GM21825 (cell line): Measurements from ENCODE around the gene HDAC1.

Experiments
- ATAC-seq: cut with Tn5 transposase; IDR thresholded peaks from one replicate; pipeline ENCODE4 v1.9.1; 2021; ENCODE audit warnings: mild to moderate bottlenecking, moderate library complexity; ENCODE audit not compliant: unreplicated experiment

The HDAC1 gene

DNA sequence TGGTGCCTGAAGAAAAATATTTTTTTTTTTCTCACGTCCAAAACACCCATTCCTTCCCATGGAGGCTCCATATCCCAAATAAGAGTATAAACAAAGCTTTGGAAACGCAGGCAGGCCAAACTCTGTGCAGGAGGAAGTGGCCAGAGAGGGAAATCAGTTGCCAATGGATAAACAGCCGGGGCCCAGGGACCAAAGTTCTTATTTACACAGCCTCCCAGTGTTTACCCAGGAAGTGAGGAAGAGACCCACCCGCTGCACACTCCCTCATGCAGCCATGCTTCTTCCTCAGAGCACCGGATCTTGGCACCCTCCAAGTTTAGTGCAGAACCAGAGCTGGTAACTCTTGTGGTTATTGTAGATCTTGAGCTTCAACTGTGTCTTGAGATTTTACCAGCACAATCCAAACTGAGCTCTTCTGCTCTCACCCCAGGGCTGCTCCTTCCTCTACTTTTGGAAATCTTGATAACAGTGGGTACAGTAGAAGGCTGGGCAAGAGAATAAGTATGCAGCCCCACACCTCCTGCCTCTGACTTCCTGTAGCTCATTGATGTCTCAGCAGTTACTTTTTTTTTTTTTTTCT lies 29.9 kb downstream of the HDAC1 start:
- no peak for ATAC-seq

DNA sequence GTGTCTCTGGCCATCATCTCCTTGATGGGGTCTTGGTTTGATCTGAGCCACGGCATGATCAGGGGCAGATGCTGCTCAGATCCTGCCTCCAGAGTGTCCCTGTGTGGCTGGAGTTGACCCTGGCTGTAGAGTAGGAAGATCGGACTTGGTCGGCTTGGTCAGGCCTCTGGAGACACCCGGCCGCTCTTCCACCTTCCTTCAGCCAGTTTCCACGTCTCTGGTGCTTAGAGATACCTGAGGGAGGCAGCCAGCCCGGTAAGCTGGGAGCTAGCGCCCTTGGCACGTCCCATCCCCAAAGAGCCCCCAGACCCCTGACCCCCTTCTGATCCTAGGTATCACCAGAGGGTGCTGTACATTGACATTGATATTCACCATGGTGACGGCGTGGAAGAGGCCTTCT lies 35.3 kb downstream of the HDAC1 start:
- no peak for ATAC-seq

DNA sequence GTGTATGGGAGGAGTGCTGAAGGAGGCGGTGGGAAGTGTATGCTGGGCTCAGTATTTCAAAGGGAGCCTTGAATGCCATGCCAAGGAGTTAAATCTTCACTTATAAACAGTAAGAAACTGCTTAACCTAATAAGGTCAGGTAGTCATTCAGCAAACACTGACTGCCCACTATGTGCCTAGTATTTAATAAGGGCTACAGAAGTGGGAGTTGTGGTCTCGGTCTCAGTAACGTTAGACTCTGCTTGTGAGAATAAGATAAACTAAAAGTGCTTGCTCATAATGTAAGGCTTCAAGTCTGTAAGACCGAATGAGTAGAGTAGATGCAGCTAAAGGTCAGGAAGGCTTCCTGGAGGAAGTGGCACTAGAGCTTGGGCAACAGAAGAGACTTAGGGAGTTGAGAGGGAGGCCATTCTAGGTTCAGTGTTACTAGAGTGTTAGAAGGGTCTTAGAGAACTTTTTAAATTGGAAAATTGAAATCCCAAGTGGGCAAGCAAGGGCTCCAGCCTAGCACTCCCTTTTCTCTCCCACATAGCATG lies 38.1 kb downstream of the HDAC1 start:
- no peak for ATAC-seq

DNA sequence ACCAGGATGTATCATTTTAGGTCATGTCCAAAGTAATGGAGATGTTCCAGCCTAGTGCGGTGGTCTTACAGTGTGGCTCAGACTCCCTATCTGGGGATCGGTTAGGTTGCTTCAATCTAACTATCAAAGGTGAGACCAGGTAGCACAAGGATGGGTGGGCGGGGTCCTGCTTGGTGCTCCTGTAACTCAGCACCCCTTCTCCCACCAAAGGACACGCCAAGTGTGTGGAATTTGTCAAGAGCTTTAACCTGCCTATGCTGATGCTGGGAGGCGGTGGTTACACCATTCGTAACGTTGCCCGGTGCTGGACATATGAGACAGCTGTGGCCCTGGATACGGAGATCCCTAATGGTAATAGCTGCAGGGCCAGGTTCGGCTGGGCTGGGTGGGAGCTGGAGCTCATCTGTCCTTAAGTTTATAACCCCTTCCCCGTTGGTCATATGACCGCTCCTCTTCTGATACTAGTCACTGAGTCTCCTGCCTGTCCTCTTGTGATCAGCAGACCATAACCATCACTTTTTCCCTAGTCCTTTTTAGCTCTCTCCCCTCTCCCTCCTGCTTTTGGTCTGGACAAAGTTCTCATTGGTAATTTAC lies 38.8 kb downstream of the HDAC1 start:
- no peak for ATAC-seq

- ATAC-seq, result no peak
Measured at GRCh38 chr1:32331549-32331948, 39.7 kb downstream of the HDAC1 start.

- ATAC-seq, result no peak
Measured at GRCh38 chr1:32332290-32333079, 40.6 kb downstream of the HDAC1 start.

- ATAC-seq, result no peak
Measured at GRCh38 chr1:32333251-32333963, 41.5 kb downstream of the HDAC1 start.

- ATAC-seq, result no peak
Measured at GRCh38 chr1:32334274-32334861, 42.5 kb downstream of the HDAC1 start.

GRCh38 chr1:32334864-32335534 lies 43.1 kb downstream of the HDAC1 start:
- ATAC-seq, result no peak

DNA sequence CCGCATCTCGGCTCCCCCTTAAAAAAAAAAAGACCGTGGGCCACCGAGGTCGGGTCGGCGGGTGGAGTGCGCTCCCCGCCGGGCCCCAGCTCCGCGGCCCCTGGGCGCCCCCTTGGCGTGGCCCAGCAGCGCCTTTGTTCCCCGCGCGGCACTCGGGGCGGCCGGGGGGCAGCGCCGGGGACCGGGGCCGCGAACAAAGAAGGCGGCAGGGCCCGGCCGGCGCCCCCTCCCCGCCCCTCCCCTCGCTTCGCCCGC lies 43.6 kb downstream of the HDAC1 start:
- ATAC-seq, result no peak

DNA sequence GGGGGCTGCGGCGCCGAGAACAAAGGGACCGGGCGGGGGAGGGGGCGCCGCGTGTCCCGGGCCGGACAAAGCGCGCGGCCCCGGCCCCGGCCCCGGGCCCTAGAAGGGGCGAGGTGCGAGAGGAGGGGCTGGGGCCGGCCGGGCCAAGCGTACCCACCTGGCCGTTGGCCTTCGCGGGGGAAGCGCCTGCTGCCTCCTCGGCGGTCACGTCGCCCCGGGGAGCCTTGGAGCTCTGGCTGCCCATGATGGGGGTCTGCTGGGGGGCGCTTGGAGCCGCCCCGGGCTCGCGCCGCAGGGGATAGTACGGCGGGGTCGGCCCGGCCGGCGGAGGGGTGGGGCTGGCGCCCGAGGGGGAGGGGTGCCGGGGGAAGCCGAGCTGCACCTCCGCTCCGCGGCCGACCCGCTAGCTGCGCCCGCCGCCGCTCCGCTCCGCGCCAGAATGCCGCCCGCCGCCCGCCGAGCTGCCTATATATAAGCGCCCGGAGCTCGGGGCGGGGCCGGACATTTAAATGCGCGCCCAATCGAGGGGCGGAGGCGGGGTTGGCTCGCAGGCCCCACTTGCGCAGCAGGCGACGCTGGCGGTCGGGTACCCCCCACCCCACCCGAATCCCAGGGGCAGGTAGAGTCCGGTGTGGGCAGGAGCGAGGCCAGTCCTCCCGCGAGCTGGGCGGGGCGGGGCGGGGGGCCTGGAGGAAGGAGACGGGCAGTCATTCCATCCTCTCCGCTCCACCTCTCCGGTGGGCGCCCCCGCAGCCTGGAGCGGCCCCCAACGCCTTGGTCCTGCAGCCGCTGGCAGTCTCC lies 44.1 kb downstream of the HDAC1 start, which contains the start of gene MARCKSL1:
MARCKSL1 (minus strand) TSS at position 444 of the 801 bp plus-strand sequence; CDS start at position 244, 200 bp downstream.
- ATAC-seq, result peak; percentile 40

GRCh38 chr1:32336591-32336932 lies 44.7 kb downstream of the HDAC1 start:
- ATAC-seq, result no peak

GRCh38 chr1:32336963-32337675 lies 45.2 kb downstream of the HDAC1 start:
- ATAC-seq, result peak; percentile 32

DNA sequence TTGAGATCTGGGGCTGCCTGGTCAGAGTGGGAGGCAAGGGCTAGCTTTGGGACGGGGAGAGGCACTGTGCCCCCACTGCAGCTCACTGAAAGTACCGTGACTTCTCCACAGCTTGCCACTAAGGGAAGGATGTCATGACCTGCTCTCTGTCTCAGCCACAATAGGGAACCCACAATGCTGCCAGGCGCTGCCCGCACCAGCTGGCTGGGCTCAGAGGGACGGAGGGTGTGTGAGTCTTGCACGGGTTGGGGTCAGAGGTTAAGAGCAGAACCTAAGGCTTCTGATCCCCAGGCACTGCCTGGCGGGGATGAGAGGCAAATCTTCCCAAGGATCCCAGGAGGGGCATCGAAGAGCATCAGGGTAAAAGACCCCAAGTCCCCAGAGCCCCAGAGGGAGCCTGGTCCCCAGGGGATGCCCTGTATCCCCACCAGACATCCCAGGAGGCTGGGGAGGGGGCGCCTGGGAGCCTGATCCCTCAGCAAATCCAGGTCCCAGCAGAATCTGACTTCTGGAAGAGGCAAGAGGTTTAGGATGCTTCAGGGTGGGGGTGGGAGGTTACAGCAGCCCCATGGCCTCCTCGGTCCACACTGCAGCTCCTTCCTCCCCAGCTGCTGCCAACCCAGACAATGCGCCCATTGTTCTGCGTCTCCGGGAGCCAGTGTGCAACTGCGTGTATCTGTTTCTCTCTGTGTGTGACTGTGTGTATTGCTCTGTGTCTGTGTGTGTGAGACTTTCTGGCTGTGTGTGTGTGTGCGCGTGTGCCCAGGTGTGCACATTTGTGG lies 46.2 kb downstream of the HDAC1 start:
- no peak for ATAC-seq

DNA sequence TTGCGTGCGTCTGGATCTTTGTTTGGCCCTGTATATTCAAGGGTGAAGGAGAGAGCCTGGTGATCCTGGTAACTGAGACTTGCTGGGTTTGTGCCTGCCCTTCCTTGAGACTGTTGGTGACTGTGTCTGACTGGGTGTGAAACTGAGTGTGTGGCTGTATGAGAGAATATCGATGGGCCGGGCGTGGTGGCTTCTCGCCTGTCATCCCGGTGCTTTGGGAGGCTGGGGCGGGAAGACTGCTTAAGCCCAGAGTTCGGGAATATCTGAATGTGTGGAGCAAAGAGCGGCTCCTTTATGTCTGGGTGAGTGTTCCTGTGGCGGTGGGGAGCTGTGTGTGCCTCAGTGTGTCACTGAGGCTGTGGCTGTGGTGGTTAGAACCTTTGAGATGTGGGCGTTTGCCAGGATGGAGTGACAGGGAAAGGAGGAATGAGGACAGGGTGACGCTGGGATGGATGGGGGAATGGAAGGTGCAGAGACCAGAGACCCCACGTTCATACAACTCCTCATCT lies 46.8 kb downstream of the HDAC1 start:
- ATAC-seq, result no peak

DNA sequence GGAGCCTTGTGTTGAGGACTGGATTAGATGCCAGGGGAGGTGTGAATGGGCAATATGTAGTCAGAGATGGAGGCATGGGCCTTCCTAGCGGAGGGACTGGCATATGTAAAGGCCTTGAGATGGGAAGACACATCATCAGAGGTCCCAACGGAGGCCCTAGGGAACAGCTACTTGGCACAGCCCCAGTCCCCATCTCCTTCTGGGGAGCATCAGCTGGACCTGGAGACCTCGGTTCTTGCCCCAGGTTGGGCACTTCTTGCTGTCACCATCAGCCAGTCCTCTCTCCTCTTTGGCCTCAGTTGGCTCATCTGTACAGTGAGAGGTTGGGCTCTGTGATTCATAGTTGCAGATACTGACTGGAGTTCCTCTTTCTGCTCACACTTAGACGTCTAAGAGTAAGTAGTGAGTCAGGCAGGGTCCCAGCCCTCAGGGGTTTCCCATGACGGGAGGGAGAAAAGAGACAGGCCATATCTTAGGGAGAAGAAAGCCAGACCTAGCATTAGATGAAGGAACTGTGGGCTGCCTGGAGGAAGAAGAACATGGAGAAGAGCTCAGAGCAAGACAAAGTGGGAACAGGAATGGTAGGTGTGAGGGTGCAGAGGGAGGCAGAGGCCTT lies 47.6 kb downstream of the HDAC1 start:
- peak; percentile 31 for ATAC-seq

- no peak for ATAC-seq
Measured at GRCh38 chr1:32341186-32341757, 49.4 kb downstream of the HDAC1 start.
